ENCODE data around the gene DHX40.

DNA sequence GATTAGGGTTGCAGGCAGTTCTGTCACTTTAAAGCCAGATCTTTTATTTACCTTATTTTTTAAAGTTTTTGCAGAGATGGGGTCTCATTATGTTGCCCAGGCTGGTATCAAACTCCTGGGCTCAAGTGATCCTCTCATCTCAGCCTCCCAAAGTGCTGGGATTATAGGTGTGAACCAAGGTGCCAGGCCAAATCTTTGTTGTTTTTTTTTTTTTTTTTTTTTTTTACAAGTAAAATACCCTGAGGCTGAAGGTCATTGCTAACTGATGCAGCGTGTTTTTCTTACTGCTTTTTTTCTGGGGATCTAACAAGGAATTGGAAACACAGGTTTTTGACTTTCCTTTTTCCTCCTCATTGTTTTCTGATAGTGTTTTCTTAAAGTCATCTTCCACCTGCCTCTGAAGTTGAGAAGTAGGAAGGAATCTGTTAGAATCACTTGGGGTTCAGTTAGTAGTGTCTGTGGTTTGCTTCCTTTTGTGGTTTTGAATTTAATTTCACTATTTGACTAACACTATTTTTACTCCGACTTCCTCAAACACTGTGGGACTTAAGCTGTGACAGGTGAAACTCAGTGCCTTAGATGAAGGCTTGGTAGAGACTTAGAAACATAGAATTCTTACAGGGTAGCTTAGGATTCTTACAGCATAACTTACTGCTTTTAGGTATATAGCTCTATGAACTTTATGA, 76.5 kb downstream of the DHX40 start:
- TF ChIP-seq, protein P1, sequence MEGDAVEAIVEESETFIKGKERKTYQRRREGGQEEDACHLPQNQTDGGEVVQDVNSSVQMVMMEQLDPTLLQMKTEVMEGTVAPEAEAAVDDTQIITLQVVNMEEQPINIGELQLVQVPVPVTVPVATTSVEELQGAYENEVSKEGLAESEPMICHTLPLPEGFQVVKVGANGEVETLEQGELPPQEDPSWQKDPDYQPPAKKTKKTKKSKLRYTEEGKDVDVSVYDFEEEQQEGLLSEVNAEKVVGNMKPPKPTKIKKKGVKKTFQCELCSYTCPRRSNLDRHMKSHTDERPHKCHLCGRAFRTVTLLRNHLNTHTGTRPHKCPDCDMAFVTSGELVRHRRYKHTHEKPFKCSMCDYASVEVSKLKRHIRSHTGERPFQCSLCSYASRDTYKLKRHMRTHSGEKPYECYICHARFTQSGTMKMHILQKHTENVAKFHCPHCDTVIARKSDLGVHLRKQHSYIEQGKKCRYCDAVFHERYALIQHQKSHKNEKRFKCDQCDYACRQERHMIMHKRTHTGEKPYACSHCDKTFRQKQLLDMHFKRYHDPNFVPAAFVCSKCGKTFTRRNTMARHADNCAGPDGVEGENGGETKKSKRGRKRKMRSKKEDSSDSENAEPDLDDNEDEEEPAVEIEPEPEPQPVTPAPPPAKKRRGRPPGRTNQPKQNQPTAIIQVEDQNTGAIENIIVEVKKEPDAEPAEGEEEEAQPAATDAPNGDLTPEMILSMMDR (IDR thresholded peaks at IDR 0.05; ENCODE audit: low read depth, low read length), result no peak
- TF ChIP-seq POLR2A (IDR thresholded peaks at IDR 0.05; ENCODE audit: extremely low read depth, insufficient read length), result no peak
- TF ChIP-seq, protein P2, sequence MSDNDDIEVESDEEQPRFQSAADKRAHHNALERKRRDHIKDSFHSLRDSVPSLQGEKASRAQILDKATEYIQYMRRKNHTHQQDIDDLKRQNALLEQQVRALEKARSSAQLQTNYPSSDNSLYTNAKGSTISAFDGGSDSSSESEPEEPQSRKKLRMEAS (IDR thresholded peaks at IDR 0.05; ENCODE audit: low read depth, low read length), result no peak
- no peak for TF ChIP-seq MYC (IDR thresholded peaks at IDR 0.05; ENCODE audit: low read depth, low read length)

Data from NB4 (cell line).